ENCODE data around the gene ARID4B.

GRCh38 chr1:235226933-235227332 lies 101.0 kb downstream of the ARID4B start:
- TF ChIP-seq CTCF (IDR thresholded peaks at IDR 0.05; ENCODE audit: insufficient read depth, low read length, poor library complexity, severe bottlenecking) (no peak), EZH2phosphoT487 (conservative IDR thresholded peaks at IDR 0.05; ENCODE audit: low read length) (no peak)
